Immature natural killer cell (primary cell): ENCODE measurements around the gene XYLT2. TPM values are rescaled to one million over a fixed set of nuclear protein-coding genes. Genes with fewer than 3 reads are reported as not detected.

Experiments
- DNase-seq, 3 donors: peaks; one replicate each; pipeline ENCODE4 v3.0.0; 2022; ENCODE audit warnings: mixed read lengths in 1 of 3
- H3K27ac Mint-ChIP-seq, 6 donors: one replicate each; pipeline ENCODE4 v1.8.0; 2020; ENCODE audit warnings: mixed read lengths in 6 of 6, mild to moderate bottlenecking in 5 of 6, inconsistent platforms in 4 of 6, moderate library complexity in 3 of 6
- H3K27me3 Mint-ChIP-seq, 3 donors: one replicate each; pipeline ENCODE4 v1.8.0; 2020 to 2021; ENCODE audit warnings: low read depth in 3 of 3, mild to moderate bottlenecking in 3 of 3, mixed read lengths in 3 of 3, moderate library complexity in 3 of 3, inconsistent platforms in 1 of 3
- H3K36me3 Mint-ChIP-seq, 3 donors: one replicate each; pipeline ENCODE4 v1.8.0; 2020; ENCODE audit warnings: mixed read lengths in 3 of 3, inconsistent platforms in 2 of 3, mild to moderate bottlenecking in 2 of 3
- H3K4me1 Mint-ChIP-seq, 2 donors: one replicate each; pipeline ENCODE4 v1.8.0; 2020; ENCODE audit warnings: inconsistent platforms in 2 of 2, mild to moderate bottlenecking in 2 of 2, mixed read lengths in 2 of 2, moderate library complexity in 1 of 2
- H3K4me3 Mint-ChIP-seq, 5 donors: one replicate each; pipeline ENCODE4 v1.8.0; 2020; ENCODE audit warnings: mild to moderate bottlenecking in 5 of 5, mixed read lengths in 5 of 5, inconsistent platforms in 3 of 5, moderate library complexity in 3 of 5
- H3K9me3 Mint-ChIP-seq, 6 donors: one replicate each; pipeline ENCODE4 v1.8.0; 2020; ENCODE audit warnings: mild to moderate bottlenecking in 6 of 6, mixed read lengths in 6 of 6, inconsistent platforms in 4 of 6, moderate library complexity in 3 of 6
- polyA plus RNA-seq, 3 donors: library from polyadenylated mRNA; unstranded; fragments of 300-500 nt; fragmentation: Illumina TruSeq; gene quantifications; one replicate each; pipeline ENCODE4 v1.2.3, GENCODE V29; 2021

Gene XYLT2
- polyA plus RNA-seq, 3 donors from 2014 or later = 6.8 to 17.4 (median 7.1) TPM

- Mint-ChIP-seq H3K36me3 (peaks cover 0 to 5% (median 0%) of the 10 kb centered on the region in 3 donors), H3K4me3 (no peak overlapping the region), H3K9me3 (no peaks in the 10 kb centered on the region), H3K4me1 (no peaks in the 10 kb centered on the region), H3K27ac (no peak overlapping the region), H3K27me3 (peaks cover 0 to 11% (median 7%) of the 10 kb centered on the region in 3 donors)
- no peak for DNase-seq
Measured at GRCh38 chr17:50407921-50408320, 62.0 kb downstream of the XYLT2 start.

Other genes starting within 250 kb of the XYLT2 start
- 1 to 10 TPM in 1 of 3 donors, not detected in 2; 1.2 TPM for gene SAMD14, start 216.0 kb upstream of the XYLT2 start, polyA plus RNA-seq
- 1 to 10 TPM in 1 of 3 donors, under 1 TPM in 2; 0.25 to 2.0 (median 0.66) TPM for gene PPP1R9B, start 195.4 kb upstream of the XYLT2 start, polyA plus RNA-seq
- gene SGCA, start 180.1 kb upstream of the XYLT2 start, polyA plus RNA-seq = not detected
- not detected for gene COL1A1, start 144.5 kb upstream of the XYLT2 start, polyA plus RNA-seq
- not detected for gene TMEM92, start 71.7 kb upstream of the XYLT2 start, polyA plus RNA-seq
- 10 to 100 TPM; 47.8 to 69.1 (median 49.4) TPM for gene MRPL27, start 27.1 kb downstream of the XYLT2 start, polyA plus RNA-seq
- gene EME1, start 27.1 kb downstream of the XYLT2 start, polyA plus RNA-seq = under 1 TPM in 2 of 3 donors, not detected in 1; 0.47 to 0.85 TPM
- gene LRRC59, start 51.4 kb downstream of the XYLT2 start, polyA plus RNA-seq = 10 to 100 TPM; 16.8 to 30.3 (median 23.9) TPM
- gene ACSF2, start 80.1 kb downstream of the XYLT2 start, polyA plus RNA-seq = 10 to 100 TPM in 1 of 3 donors, 1 to 10 TPM in 2; 4.8 to 11.1 (median 5.4) TPM
- not detected for gene CHAD, start 122.8 kb downstream of the XYLT2 start, polyA plus RNA-seq
- gene RSAD1, start 132.7 kb downstream of the XYLT2 start, polyA plus RNA-seq = 10 to 100 TPM; 50.5 to 54.2 (median 54.1) TPM
- under 1 TPM in 1 of 3 donors, not detected in 2; 1.00 TPM for gene MYCBPAP, start 162.3 kb downstream of the XYLT2 start, polyA plus RNA-seq
- gene EPN3, start 186.6 kb downstream of the XYLT2 start, polyA plus RNA-seq = not detected
- 10 to 100 TPM in 1 of 3 donors, 1 to 10 TPM in 2; 9.8 to 23.0 (median 9.9) TPM for gene SPATA20, start 201.0 kb downstream of the XYLT2 start, polyA plus RNA-seq
- not detected for gene CACNA1G, start 214.6 kb downstream of the XYLT2 start, polyA plus RNA-seq